Activated CD8-positive, alpha-beta T cell treated with anti-CD3 and anti-CD28 coated beads for 36 hours (primary cell): ENCODE measurements around the gene ZNF598. TPM values are rescaled to one million over a fixed set of nuclear protein-coding genes. Genes with fewer than 3 reads are reported as not detected.

Experiments
- ATAC-seq: fragments of 200-7000 bp; cut with Tn5 transposase; one replicate; pipeline ENCODE4 v1.10.0; 2021; ENCODE audit warnings: mild to moderate bottlenecking, moderate library complexity
- CTCF ChIA-PET: fragments of 350-600 bp; sonication (Branson Sonifier 250); formaldehyde crosslinking; loops from one replicate; lab custom pipeline; 2021; ENCODE audit warnings: antibody characterized with exemption; lab: Charles Lee
- POLR2A ChIA-PET: fragments of 350-600 bp; sonication (Branson Sonifier 250); formaldehyde crosslinking; loops from one replicate; lab custom pipeline; 2021; ENCODE audit warnings: antibody characterized with exemption; lab: Charles Lee
- DNase-seq: peaks from one replicate; pipeline ENCODE4 v3.0.0-alpha.2; 2020
- H3K27ac Mint-ChIP-seq: one replicate; pipeline ENCODE4 v1.8.0; 2021; ENCODE audit warnings: mild to moderate bottlenecking, mixed read lengths
- H3K27me3 Mint-ChIP-seq: one replicate; pipeline ENCODE4 v1.8.0; 2021; ENCODE audit warnings: mixed read lengths
- H3K36me3 Mint-ChIP-seq: one replicate; pipeline ENCODE4 v1.8.0; 2021; ENCODE audit warnings: low read depth, mixed read lengths
- H3K4me1 Mint-ChIP-seq: one replicate; pipeline ENCODE4 v1.8.0; 2021; ENCODE audit warnings: low read depth, mixed read lengths
- H3K4me3 Mint-ChIP-seq: one replicate; pipeline ENCODE4 v1.8.0; 2021; ENCODE audit warnings: mild to moderate bottlenecking, moderate library complexity, mixed read lengths
- H3K9me3 Mint-ChIP-seq: one replicate; pipeline ENCODE4 v1.8.0; 2021; ENCODE audit warnings: mixed read lengths
- intact Hi-C: fragments of 100-400 bp; cut with micrococcal nuclease; formaldehyde crosslinking; loops from one replicate; pipeline ENCODE4 v1.10.0; 2022
- total RNA-seq, 2 experiments: library from RNA; stranded (reverse); gene quantifications; one replicate each; pipeline ENCODE4 v1.2.3, GENCODE V29; 2021
- TF ChIP-seq, protein P1 (sequence below): fragments of 200-600 bp; IDR thresholded peaks from one replicate; pipeline ENCODE4 v1.8.0; 2022; ENCODE audit warnings: antibody characterized with exemption, mild to moderate bottlenecking

The ZNF598 gene
- total RNA-seq, 2 experiments from 2014 or later, result 85.5 to 90.3 TPM

GRCh38 chr16:2005646-2006045 lies 4.0 kb downstream of the ZNF598 start:
- Mint-ChIP-seq H3K4me1 (peaks cover 41% of the 10 kb centered on the region), H3K4me3 (no peak overlapping the region), H3K27me3 (no peaks in the 10 kb centered on the region), H3K9me3 (no peaks in the 10 kb centered on the region), H3K27ac (no peak overlapping the region), H3K36me3 (peaks cover 48% of the 10 kb centered on the region)
- TF ChIP-seq, protein P1, sequence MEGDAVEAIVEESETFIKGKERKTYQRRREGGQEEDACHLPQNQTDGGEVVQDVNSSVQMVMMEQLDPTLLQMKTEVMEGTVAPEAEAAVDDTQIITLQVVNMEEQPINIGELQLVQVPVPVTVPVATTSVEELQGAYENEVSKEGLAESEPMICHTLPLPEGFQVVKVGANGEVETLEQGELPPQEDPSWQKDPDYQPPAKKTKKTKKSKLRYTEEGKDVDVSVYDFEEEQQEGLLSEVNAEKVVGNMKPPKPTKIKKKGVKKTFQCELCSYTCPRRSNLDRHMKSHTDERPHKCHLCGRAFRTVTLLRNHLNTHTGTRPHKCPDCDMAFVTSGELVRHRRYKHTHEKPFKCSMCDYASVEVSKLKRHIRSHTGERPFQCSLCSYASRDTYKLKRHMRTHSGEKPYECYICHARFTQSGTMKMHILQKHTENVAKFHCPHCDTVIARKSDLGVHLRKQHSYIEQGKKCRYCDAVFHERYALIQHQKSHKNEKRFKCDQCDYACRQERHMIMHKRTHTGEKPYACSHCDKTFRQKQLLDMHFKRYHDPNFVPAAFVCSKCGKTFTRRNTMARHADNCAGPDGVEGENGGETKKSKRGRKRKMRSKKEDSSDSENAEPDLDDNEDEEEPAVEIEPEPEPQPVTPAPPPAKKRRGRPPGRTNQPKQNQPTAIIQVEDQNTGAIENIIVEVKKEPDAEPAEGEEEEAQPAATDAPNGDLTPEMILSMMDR, result no peak
- CTCF ChIA-PET, result interaction anchor here (1.8 to 4.6 kb wide), 4 partner anchors 13 to 135 kb away, joined by 8 to 34 read pairs (median 18); partner anchors contain the start of genes NTHL1 and TSC2
- POLR2A ChIA-PET, result interaction anchor here (1.0 to 1.5 kb wide), 6 partner anchors 10 to 149 kb away, joined by 3 to 6 read pairs (median 4); partner anchors contain the start of genes GFER, NPW, RPS2 and TRAF7
- ATAC-seq (no peak), DNase-seq (no peak)
- intact Hi-C loops, result no loop called here

DNA sequence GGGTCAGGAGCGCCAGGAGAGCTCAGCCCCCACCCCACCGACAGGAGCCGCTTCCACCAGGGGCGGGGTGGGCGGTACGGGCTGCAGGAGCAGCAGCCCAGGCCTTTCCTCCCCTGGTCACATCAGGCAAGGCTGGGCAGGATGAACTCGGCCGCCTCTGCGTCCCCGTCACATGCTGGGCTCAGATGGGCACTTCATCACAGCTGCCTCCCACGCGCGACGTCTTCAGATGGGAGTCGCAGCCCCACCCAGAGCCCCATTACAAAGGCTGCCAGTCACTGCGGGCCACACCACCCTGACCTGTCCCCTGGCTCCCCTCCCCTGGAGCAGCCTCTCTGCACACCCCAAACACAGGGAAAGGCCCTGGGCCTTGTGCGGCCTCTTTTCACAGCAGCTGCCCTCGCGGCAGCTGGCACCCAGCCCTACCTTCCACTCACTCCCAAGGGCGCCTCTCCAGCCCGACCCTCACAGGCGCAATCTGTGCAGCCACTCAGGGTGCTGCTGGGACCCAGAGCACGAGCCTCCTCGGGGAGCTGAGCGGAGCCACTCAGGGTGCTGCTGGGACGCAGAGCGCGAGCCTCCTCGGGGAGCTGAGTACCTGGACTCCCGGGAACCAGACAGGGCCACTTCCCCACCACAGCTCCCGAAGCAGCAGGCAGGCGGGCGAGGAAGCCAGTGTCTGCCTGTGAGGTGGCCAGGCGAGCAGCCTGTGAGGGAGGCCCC lies 4.7 kb downstream of the ZNF598 start:
- CTCF ChIA-PET, result interaction anchor here (1.0 to 4.6 kb wide), 12 partner anchors 9 to 167 kb away, joined by 3 to 34 read pairs (median 7); partner anchors contain the start of genes GFER, NTHL1, PKD1 and TSC2
- no peak for ATAC-seq

DNA sequence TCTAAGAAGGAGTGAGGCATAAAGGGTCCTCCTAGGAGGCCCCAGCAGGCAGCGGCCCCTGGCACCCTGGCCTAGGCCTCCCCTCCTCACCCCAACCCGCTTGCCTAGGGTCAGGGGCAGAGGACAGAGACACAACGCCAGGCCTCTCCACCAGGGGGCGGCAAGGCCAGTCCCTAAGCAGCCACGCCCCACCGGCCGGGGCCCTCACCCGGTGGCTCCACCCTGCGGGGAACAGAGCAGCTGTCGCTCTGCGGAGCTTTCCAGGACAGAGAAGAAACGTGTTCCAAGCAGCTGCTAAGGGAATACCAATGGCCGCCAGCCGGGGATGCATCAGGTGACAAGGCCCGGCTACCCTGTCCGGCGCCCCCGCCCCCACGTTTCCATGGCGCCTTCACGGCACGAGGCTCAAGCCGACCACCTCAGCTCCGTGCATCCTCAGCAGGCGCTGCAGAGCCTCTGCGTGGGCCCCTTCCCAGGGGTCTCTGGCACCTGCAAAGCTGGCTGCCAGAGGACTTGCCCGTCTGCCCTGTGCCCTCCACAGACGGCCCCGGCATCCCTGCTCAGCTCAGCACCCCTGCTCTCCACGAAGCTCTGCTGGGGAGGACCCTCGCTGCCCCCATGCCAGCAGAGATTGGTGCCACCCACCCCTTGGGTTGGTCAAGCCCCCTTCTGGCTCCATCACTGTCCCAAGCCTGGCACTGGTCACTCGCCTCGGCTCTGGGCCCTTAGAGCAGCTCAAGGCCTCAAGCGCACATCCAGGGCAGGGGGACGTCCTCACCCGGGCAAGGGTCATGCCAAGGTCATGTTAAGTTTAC lies 5.6 kb downstream of the ZNF598 start:
- peak; percentile 96 for ATAC-seq
- no peak overlapping the region for H3K4me3 Mint-ChIP-seq
- H3K4me1 Mint-ChIP-seq, result peaks cover 37% of the 10 kb centered on the region
- peaks cover 43% of the 10 kb centered on the region for H3K36me3 Mint-ChIP-seq
- no peaks in the 10 kb centered on the region for H3K9me3 Mint-ChIP-seq
- POLR2A ChIA-PET, result interaction anchor here (0.7 to 1.9 kb wide), 10 partner anchors 11 to 248 kb away, joined by 3 to 7 read pairs (median 4); partner anchors contain the start of genes GFER, NDUFB10, NPW and RPS2
- intact Hi-C loops, result no loop called here
- CTCF ChIA-PET, result interaction anchor here (0.6 to 4.6 kb wide), 26 partner anchors 8 to 201 kb away, joined by 3 to 34 read pairs (median 3); partner anchors contain the start of genes GFER, NPW, NTHL1 and PKD1
- H3K27ac Mint-ChIP-seq, result no peak overlapping the region
- DNase-seq, result peak; percentile 94
- TF ChIP-seq, protein P1, result peak; percentile 95
- H3K27me3 Mint-ChIP-seq, result no peaks in the 10 kb centered on the region

More for the DNA sequence above, 4.7 kb downstream of the ZNF598 start:
- DNase-seq, result no peak
- intact Hi-C loops, result no loop called here
- Mint-ChIP-seq H3K36me3 (peaks cover 43% of the 10 kb centered on the region), H3K27ac (no peak overlapping the region), H3K9me3 (no peaks in the 10 kb centered on the region), H3K27me3 (no peaks in the 10 kb centered on the region), H3K4me1 (peaks cover 37% of the 10 kb centered on the region), H3K4me3 (no peak overlapping the region)
- POLR2A ChIA-PET, result interaction anchor here (1.0 to 1.9 kb wide), 8 partner anchors 9 to 150 kb away, joined by 3 to 7 read pairs (median 5); partner anchors contain the start of genes GFER, NPW, RPS2 and TRAF7
- TF ChIP-seq, protein P1, result no peak

- intact Hi-C loops, result no loop called here
- ChIA-PET CTCF (interaction anchor here (1.0 to 4.6 kb wide), 13 partner anchors 8 to 150 kb away, joined by 3 to 34 read pairs (median 6); partner anchors contain the start of genes NPW and PKD1), POLR2A (interaction anchor here (0.7 to 1.9 kb wide), 7 partner anchors 10 to 249 kb away, joined by 3 to 7 read pairs (median 3); partner anchors contain the start of genes NDUFB10, RPS2 and TRAF7)
- H3K9me3 Mint-ChIP-seq, result no peaks in the 10 kb centered on the region
- peaks cover 32% of the 10 kb centered on the region for H3K4me1 Mint-ChIP-seq
- H3K4me3 Mint-ChIP-seq, result no peak overlapping the region
- no peak for ATAC-seq
- DNase-seq, result no peak
- H3K27me3 Mint-ChIP-seq, result no peaks in the 10 kb centered on the region
- TF ChIP-seq, protein P1, result no peak
- peaks cover 37% of the 10 kb centered on the region for H3K36me3 Mint-ChIP-seq
- H3K27ac Mint-ChIP-seq, result no peak overlapping the region
Measured at GRCh38 chr16:2003231-2003826, 6.3 kb downstream of the ZNF598 start.
